CD4-positive, alpha-beta memory T cell (primary cell): ENCODE results near the gene PRELP. TPM values are rescaled to one million over a fixed set of nuclear protein-coding genes. Genes with fewer than 3 reads are reported as not detected.
"Not testable (repeated sequence)": the region's sequence is repeated elsewhere in the genome, so short reads cannot be mapped to it uniquely, and the experiment has no call there.

Experiments used
- CTCF ChIA-PET: fragments of 350-600 bp; sonication (Branson Sonifier 250); formaldehyde crosslinking; loops from one replicate; lab custom pipeline; 2021; ENCODE audit warnings: inconsistent platforms; ENCODE audit not compliant: partially characterized antibody; lab: Charles Lee
- POLR2A ChIA-PET: fragments of 350-600 bp; sonication (Branson Sonifier 250); formaldehyde crosslinking; loops from one replicate; lab custom pipeline; 2021; ENCODE audit not compliant: partially characterized antibody; lab: Charles Lee
- DNase-seq, 5 donors: peaks; one replicate each; pipeline versions ENCODE4 v3.0.0 to v3.0.0-alpha.2; 2020 to 2022; ENCODE audit warnings: mixed read lengths in 1 of 5
- H3K27ac ChIP-seq: one replicate; pipeline ENCODE4 v1.7.0; 2013; ENCODE audit warnings: low read depth, low read length
- H3K27me3 ChIP-seq: 2 replicates; pipeline ENCODE4 v1.7.0; 2013; ENCODE audit warnings: mild to moderate bottlenecking, low read length, moderate library complexity; ENCODE audit not compliant: insufficient read depth
- H3K36me3 ChIP-seq: 2 replicates; pipeline ENCODE4 v1.7.0; 2013; ENCODE audit warnings: mild to moderate bottlenecking, low read length, moderate library complexity; ENCODE audit not compliant: insufficient read depth
- H3K4me1 ChIP-seq: 2 replicates; pipeline ENCODE4 v1.7.0; 2013; ENCODE audit warnings: mild to moderate bottlenecking, low read length, moderate library complexity; ENCODE audit not compliant: insufficient read depth
- H3K4me3 ChIP-seq, 2 donors: one replicate each; pipeline ENCODE4 v1.7.0; 2013; ENCODE audit warnings: low read length in 2 of 2, mild to moderate bottlenecking in 1 of 2
- H3K9me3 ChIP-seq, 2 donors: one replicate each; pipeline ENCODE4 v1.7.0; 2013; ENCODE audit warnings: low read length in 2 of 2, control low read depth in 1 of 2; ENCODE audit not compliant: control insufficient read depth in 1 of 2
- H3K27ac Mint-ChIP-seq, 7 donors: one replicate each; pipeline ENCODE4 v1.8.0; 2020 to 2021; ENCODE audit warnings: mixed read lengths in 7 of 7, mild to moderate bottlenecking in 6 of 7, inconsistent platforms in 3 of 7, moderate library complexity in 3 of 7
- H3K27me3 Mint-ChIP-seq, 2 donors: one replicate each; pipeline ENCODE4 v1.8.0; 2020 to 2021; ENCODE audit warnings: mixed read lengths in 2 of 2
- H3K36me3 Mint-ChIP-seq, 2 donors: one replicate each; pipeline ENCODE4 v1.8.0; 2020 to 2021; ENCODE audit warnings: mixed read lengths in 2 of 2, inconsistent platforms in 1 of 2, mild to moderate bottlenecking in 1 of 2
- H3K4me1 Mint-ChIP-seq, 4 donors: one replicate each; pipeline ENCODE4 v1.8.0; 2020 to 2021; ENCODE audit warnings: mixed read lengths in 4 of 4, mild to moderate bottlenecking in 1 of 4
- H3K4me3 Mint-ChIP-seq, 8 donors: one replicate each; pipeline ENCODE4 v1.8.0; 2020 to 2021; ENCODE audit warnings: mixed read lengths in 8 of 8, mild to moderate bottlenecking in 7 of 8, moderate library complexity in 6 of 8, inconsistent platforms in 3 of 8
- H3K9me3 Mint-ChIP-seq, 8 donors: one replicate each; pipeline ENCODE4 v1.8.0; 2020 to 2021; ENCODE audit warnings: mixed read lengths in 8 of 8, mild to moderate bottlenecking in 5 of 8, inconsistent platforms in 3 of 8, moderate library complexity in 1 of 8
- intact Hi-C: fragments of 100-400 bp; cut with micrococcal nuclease; formaldehyde crosslinking; loops from one replicate; pipeline ENCODE4 v1.15.1; 2023
- polyA plus RNA-seq, 2 donors: library from polyadenylated mRNA; unstranded; fragments of 300-500 nt; fragmentation: Illumina TruSeq; gene quantifications; one replicate each; pipeline ENCODE4 v1.2.3, GENCODE V29; 2021
- total RNA-seq, 2 experiments: library from RNA; stranded (reverse); gene quantifications; one replicate each; pipeline ENCODE4 v1.2.3, GENCODE V29; 2021

The PRELP gene
- total and polyA plus RNA-seq, 4 experiments from 2014 or later = not detected

GRCh38 chr1:203447598-203447997, 28.0 kb upstream of the PRELP start:
- H3K36me3 ChIP-seq, H3K27ac Mint-ChIP-seq, H3K27ac ChIP-seq, CTCF ChIA-PET, H3K27me3 ChIP-seq, intact Hi-C loops, H3K9me3 Mint-ChIP-seq, DNase-seq, H3K4me1 ChIP-seq, H3K36me3 Mint-ChIP-seq, H3K4me1 Mint-ChIP-seq, H3K9me3 ChIP-seq, H3K4me3 ChIP-seq, POLR2A ChIA-PET, H3K4me3 Mint-ChIP-seq: not testable (repeated sequence)
- H3K27me3 Mint-ChIP-seq = peaks cover 17 to 30% of the 10 kb centered on the region in 2 donors

- Mint-ChIP-seq H3K27ac (peak overlapping the region in 1 of 7 donors; percentile 3), H3K4me3 (no peak overlapping the region)
- H3K4me3 ChIP-seq = no peak overlapping the region
Measured at GRCh38 chr1:203448521-203449061, 27.0 kb upstream of the PRELP start.

GRCh38 chr1:203450001-203450400, 25.6 kb upstream of the PRELP start:
- Mint-ChIP-seq H3K4me3 (no peak overlapping the region), H3K9me3 (peaks cover 0 to 7% (median 2%) of the 10 kb centered on the region in 8 donors), H3K27ac (no peak overlapping the region), H3K27me3 (peaks cover 22 to 30% of the 10 kb centered on the region in 2 donors), H3K4me1 (peaks cover 0 to 2% (median under 1%) of the 10 kb centered on the region in 4 donors), H3K36me3 (no peaks in the 10 kb centered on the region)
- no peak for DNase-seq
- intact Hi-C loops = no loop called here
- H3K27me3 ChIP-seq = peaks cover 6% of the 10 kb centered on the region
- H3K36me3 ChIP-seq = no peaks in the 10 kb centered on the region
- ChIA-PET CTCF (no interaction called here), POLR2A (no interaction called here)
- no peaks in the 10 kb centered on the region for H3K9me3 ChIP-seq
- H3K4me1 ChIP-seq = no peaks in the 10 kb centered on the region
- H3K4me3 ChIP-seq = no peak overlapping the region
- no peak overlapping the region for H3K27ac ChIP-seq

More at GRCh38 chr1:203448521-203449061, 27.0 kb upstream of the PRELP start:
- ChIA-PET CTCF (no interaction called here), POLR2A (no interaction called here)
- Histone ChIP-seq H3K9me3 (no peaks in the 10 kb centered on the region), H3K27ac (no peak overlapping the region), H3K36me3 (no peaks in the 10 kb centered on the region), H3K4me1 (no peaks in the 10 kb centered on the region), H3K27me3 (peaks cover 6% of the 10 kb centered on the region)
- Mint-ChIP-seq H3K27me3 (peaks cover 15 to 30% of the 10 kb centered on the region in 2 donors), H3K9me3 (peaks cover 0 to 8% (median 3%) of the 10 kb centered on the region in 8 donors), H3K4me1 (peaks cover 0 to 2% (median under 1%) of the 10 kb centered on the region in 4 donors), H3K36me3 (no peaks in the 10 kb centered on the region)
- no peak for DNase-seq
- intact Hi-C loops = no loop called here

GRCh38 chr1:203450479-203451149, 25.0 kb upstream of the PRELP start:
- no peak for DNase-seq
- no peaks in the 10 kb centered on the region for H3K36me3 Mint-ChIP-seq
- H3K9me3 Mint-ChIP-seq = peaks cover 0 to under 1% (median 0%) of the 10 kb centered on the region in 8 donors
- H3K4me1 Mint-ChIP-seq = peaks cover 0 to 2% (median under 1%) of the 10 kb centered on the region in 4 donors
- no peak overlapping the region for H3K4me3 Mint-ChIP-seq
- H3K27ac ChIP-seq = no peak overlapping the region
- ChIA-PET POLR2A (no interaction called here), CTCF (no interaction called here)
- no peak overlapping the region for H3K27ac Mint-ChIP-seq
- H3K4me1 ChIP-seq = no peaks in the 10 kb centered on the region
- peaks cover 6% of the 10 kb centered on the region for H3K27me3 ChIP-seq
- no peaks in the 10 kb centered on the region for H3K36me3 ChIP-seq
- peaks cover 22 to 31% of the 10 kb centered on the region in 2 donors for H3K27me3 Mint-ChIP-seq
- H3K4me3 ChIP-seq = no peak overlapping the region
- intact Hi-C loops = no loop called here
- H3K9me3 ChIP-seq = no peaks in the 10 kb centered on the region

- H3K36me3 Mint-ChIP-seq = no peaks in the 10 kb centered on the region
- no peaks in the 10 kb centered on the region for H3K9me3 ChIP-seq
- H3K4me1 ChIP-seq = no peaks in the 10 kb centered on the region
- no peak overlapping the region for H3K4me3 Mint-ChIP-seq
- no peak overlapping the region for H3K27ac Mint-ChIP-seq
- no peaks in the 10 kb centered on the region for H3K9me3 Mint-ChIP-seq
- H3K4me3 ChIP-seq = no peak overlapping the region
- POLR2A ChIA-PET = no interaction called here
- DNase-seq = no peak
- peaks cover 6% of the 10 kb centered on the region for H3K27me3 ChIP-seq
- H3K4me1 Mint-ChIP-seq = peaks cover 0 to 2% (median under 1%) of the 10 kb centered on the region in 4 donors
- H3K27me3 Mint-ChIP-seq = peaks cover 23 to 38% of the 10 kb centered on the region in 2 donors
- no peak overlapping the region for H3K27ac ChIP-seq
- intact Hi-C loops = no loop called here
- CTCF ChIA-PET = no interaction called here
- H3K36me3 ChIP-seq = no peaks in the 10 kb centered on the region
Measured at GRCh38 chr1:203451836-203452784, 23.5 kb upstream of the PRELP start.

GRCh38 chr1:203453016-203453415, 22.6 kb upstream of the PRELP start:
- Mint-ChIP-seq H3K4me3 (no peak overlapping the region), H3K27me3 (peaks cover 24 to 38% of the 10 kb centered on the region in 2 donors), H3K4me1 (no peaks in the 10 kb centered on the region), H3K36me3 (no peaks in the 10 kb centered on the region), H3K9me3 (no peaks in the 10 kb centered on the region), H3K27ac (no peak overlapping the region)
- Histone ChIP-seq H3K9me3 (no peaks in the 10 kb centered on the region), H3K4me3 (no peak overlapping the region), H3K36me3 (no peaks in the 10 kb centered on the region), H3K27me3 (peaks cover 6% of the 10 kb centered on the region), H3K27ac (no peak overlapping the region), H3K4me1 (no peaks in the 10 kb centered on the region)
- intact Hi-C loops = no loop called here
- ChIA-PET CTCF (no interaction called here), POLR2A (no interaction called here)
- DNase-seq = no peak

- ChIA-PET CTCF (no interaction called here), POLR2A (no interaction called here)
- Histone ChIP-seq H3K27ac (no peak overlapping the region), H3K27me3 (peaks cover 6% of the 10 kb centered on the region), H3K4me3 (no peak overlapping the region), H3K36me3 (no peaks in the 10 kb centered on the region), H3K4me1 (no peaks in the 10 kb centered on the region), H3K9me3 (no peaks in the 10 kb centered on the region)
- Mint-ChIP-seq H3K27me3 (peaks cover 26 to 38% of the 10 kb centered on the region in 2 donors), H3K4me3 (no peak overlapping the region), H3K4me1 (no peaks in the 10 kb centered on the region), H3K9me3 (no peaks in the 10 kb centered on the region), H3K27ac (no peak overlapping the region), H3K36me3 (no peaks in the 10 kb centered on the region)
- DNase-seq = no peak
- intact Hi-C loops = no loop called here
Measured at GRCh38 chr1:203453616-203454015, 22.0 kb upstream of the PRELP start.
